PC-3 (cell line): ENCODE measurements around the gene MRPS25. TPM values are rescaled to one million over a fixed set of nuclear protein-coding genes. Genes with fewer than 3 reads are reported as not detected.

Source experiments
- total RNA-seq: library from RNA; depleted of rRNA; stranded (reverse); fragments of >200 nt; gene quantifications from 2 replicates; pipeline ENCODE4 v1.2.3, GENCODE V29; 2014; rRNA removed

The MRPS25 gene
- total RNA-seq, 1 experiment from 2014 or later, result 42.9 TPM

Other genes starting within 250 kb of the MRPS25 start
- gene FGD5, start 246.4 kb downstream of the MRPS25 start, total RNA-seq, result not detected in 2 replicates
- 21.9 and 22.7 TPM in 2 replicates for gene NR2C2, start 117.7 kb downstream of the MRPS25 start, total RNA-seq
- 18.7 and 26.8 TPM in 2 replicates for gene RBSN, start 33.8 kb upstream of the MRPS25 start, total RNA-seq
- gene CAPN7, start 140.9 kb upstream of the MRPS25 start, total RNA-seq, result 30.2 and 32.7 TPM in 2 replicates